GM18951 (cell line): Measurements from ENCODE around the gene PCDH9.
"Not testable (repeated sequence)": the region's sequence is repeated elsewhere in the genome, so short reads cannot be mapped to it uniquely, and the experiment has no call there.

Source experiments
- POLR2A ChIP-seq: IDR thresholded peaks from 4 replicates; pipeline ENCODE4 v1.6.1; 2011; ENCODE audit warnings: mild to moderate bottlenecking; ENCODE audit not compliant: insufficient read length, insufficient read depth; ENCODE audit errors: extremely low read depth
- in situ Hi-C: fragments of 300-500 bp; cut with MboI; formaldehyde crosslinking; loops from one replicate; pipeline ENCODE4 v1.12.0; 2022; ENCODE audit warnings: low sequenced_read_pairs, mixed read lengths, inconsistent platforms; ENCODE audit not compliant: unreplicated experiment

The PCDH9 gene

GRCh38 chr13:66926200-66926850 lies 303.8 kb downstream of the PCDH9 start:
- in situ Hi-C loops: no loop called here
- TF ChIP-seq POLR2A: no peak

GRCh38 chr13:66922444-66922843 lies 307.7 kb downstream of the PCDH9 start:
- in situ Hi-C loops: no loop called here
- TF ChIP-seq POLR2A: no peak

- in situ Hi-C loops: no loop called here
- TF ChIP-seq POLR2A: no peak
Observed at GRCh38 chr13:66921437-66921836, 308.7 kb downstream of the PCDH9 start.

- TF ChIP-seq POLR2A: no peak
- in situ Hi-C loops: no loop called here
Observed at GRCh38 chr13:66915596-66916185, 314.4 kb downstream of the PCDH9 start.

- in situ Hi-C loops: no loop called here
- TF ChIP-seq POLR2A: no peak
Observed at GRCh38 chr13:66914155-66914554, 316.0 kb downstream of the PCDH9 start.

GRCh38 chr13:66911411-66911939 lies 318.7 kb downstream of the PCDH9 start:
- in situ Hi-C loops: no loop called here
- TF ChIP-seq POLR2A: no peak

GRCh38 chr13:66899955-66900354 lies 330.2 kb downstream of the PCDH9 start:
- TF ChIP-seq POLR2A: no peak
- in situ Hi-C loops: no loop called here

- no peak for TF ChIP-seq POLR2A
- in situ Hi-C loops: no loop called here
Observed at GRCh38 chr13:66896933-66897332, 333.2 kb downstream of the PCDH9 start.

GRCh38 chr13:66895780-66896179 lies 334.4 kb downstream of the PCDH9 start:
- no peak for TF ChIP-seq POLR2A
- in situ Hi-C loops: no loop called here

GRCh38 chr13:66895320-66895719 lies 334.8 kb downstream of the PCDH9 start:
- in situ Hi-C loops: no loop called here
- no peak for TF ChIP-seq POLR2A

GRCh38 chr13:66888698-66889097 lies 341.4 kb downstream of the PCDH9 start:
- in situ Hi-C loops: no loop called here
- TF ChIP-seq POLR2A: no peak

GRCh38 chr13:66887088-66887487 lies 343.0 kb downstream of the PCDH9 start:
- in situ Hi-C loops: no loop called here
- TF ChIP-seq POLR2A: no peak

- TF ChIP-seq POLR2A: no peak
- in situ Hi-C loops: no loop called here
Observed at GRCh38 chr13:66886264-66886663, 343.9 kb downstream of the PCDH9 start.

GRCh38 chr13:66881170-66881569 lies 349.0 kb downstream of the PCDH9 start:
- in situ Hi-C loops: not testable (repeated sequence)

GRCh38 chr13:66879988-66880387 lies 350.1 kb downstream of the PCDH9 start:
- TF ChIP-seq POLR2A: no peak
- in situ Hi-C loops: no loop called here

- in situ Hi-C loops: no loop called here
- no peak for TF ChIP-seq POLR2A
Observed at GRCh38 chr13:66875264-66875663, 354.9 kb downstream of the PCDH9 start.
